ENCODE measurements around the gene SCAMP1.

The SCAMP1 gene

DNA sequence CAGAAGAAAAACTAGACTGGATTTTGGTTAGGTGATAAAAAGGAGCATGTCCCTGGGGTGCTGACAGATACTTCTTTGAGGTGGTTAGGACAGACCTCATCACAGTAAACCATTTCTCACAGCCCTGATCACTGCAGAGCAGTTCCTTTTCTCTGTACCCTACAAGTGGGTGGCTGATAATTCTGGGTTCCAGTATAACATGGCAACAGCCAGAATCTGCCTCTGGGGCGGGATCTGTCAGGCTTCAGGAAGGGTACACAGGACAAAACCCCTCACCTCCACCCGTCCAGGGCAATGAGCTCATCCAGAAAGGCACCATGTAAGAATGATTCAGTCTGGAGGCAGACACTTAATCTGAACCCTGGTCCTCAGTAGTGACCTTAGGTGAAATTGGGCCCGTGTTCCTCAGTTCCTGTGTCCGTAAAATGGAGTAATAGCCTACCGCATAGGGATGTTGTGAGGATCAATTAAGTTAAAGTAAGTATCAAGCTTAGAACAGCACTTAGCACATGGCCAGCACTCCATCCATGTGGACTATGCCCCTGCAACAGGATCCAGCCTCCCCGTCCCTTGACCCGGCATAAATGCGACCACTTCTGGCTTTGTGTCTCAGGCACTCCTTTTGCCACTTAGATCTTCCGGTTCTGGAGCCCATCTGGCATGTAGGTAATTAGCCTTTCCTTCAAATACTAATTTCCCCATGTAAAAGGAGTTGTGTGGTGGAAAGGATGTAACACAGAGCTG, 159.0 kb downstream of the SCAMP1 start:
- no CpG with 5 or more reads among the region's 9 CpGs for WGBS (ENCODE audit: extremely low coverage, insufficient coverage, insufficient read length)
- H3K27ac ChIP-seq (ENCODE audit: low read depth, low read length), result peak overlapping the region; percentile 54
- no peak overlapping the region for H3K14ac ChIP-seq (ENCODE audit: low read length)
- peak overlapping the region; percentile 31 for H2BK5ac ChIP-seq (ENCODE audit: low read depth, low read length, poor library complexity)
- H3K4me1 ChIP-seq (ENCODE audit: control insufficient read depth in 1 of 2, insufficient read depth in 2 of 2, low read length in 2 of 2), result peaks cover 19 to 23% of the 10 kb centered on the region in 2 experiments
- H3K36me3 ChIP-seq (ENCODE audit: control insufficient read depth in 1 of 2, insufficient read depth in 2 of 2, low read length in 2 of 2), result peaks cover 0 to 2% of the 10 kb centered on the region in 2 experiments
- H2BK120ac ChIP-seq (ENCODE audit: insufficient read depth, low read length, poor library complexity), result peak overlapping the region; percentile 57
- no peak overlapping the region for H3K4me2 ChIP-seq (ENCODE audit: low read length)
- H3K23ac ChIP-seq (ENCODE audit: low read length), result no peak overlapping the region
- H4K91ac ChIP-seq (ENCODE audit: low read depth, low read length), result no peak overlapping the region
- H3K4me3 ChIP-seq (ENCODE audit: low read depth, low read length), result no peak overlapping the region
- no peak overlapping the region for H3K18ac ChIP-seq (ENCODE audit: low read length)
- peak overlapping the region; percentile 85 for H2AK5ac ChIP-seq (ENCODE audit: low read length)
- peaks cover 5% of the 10 kb centered on the region for H3K79me1 ChIP-seq (ENCODE audit: low read length)
- H3K9ac ChIP-seq (ENCODE audit: low read length), result no peak overlapping the region
- H4K12ac ChIP-seq (ENCODE audit: low read depth, low read length), result no peak overlapping the region
- no peak overlapping the region for H2AFZ ChIP-seq (ENCODE audit: insufficient read depth, low read length, poor library complexity)
- no peaks in the 10 kb centered on the region for H3K27me3 ChIP-seq (ENCODE audit: insufficient read depth, low read length)
- no peaks in the 10 kb centered on the region for H3K9me3 ChIP-seq (ENCODE audit: insufficient read depth, low read depth, low read length)
- peak overlapping the region; percentile 77 for H2BK12ac ChIP-seq (ENCODE audit: low read length)
- H3K79me2 ChIP-seq (ENCODE audit: control insufficient read depth, insufficient read depth, low read length, poor library complexity), result peaks cover 2% of the 10 kb centered on the region
- H3K4ac ChIP-seq (ENCODE audit: low read depth, low read length), result no peak overlapping the region
- no peak for DNase-seq
- H4K8ac ChIP-seq (ENCODE audit: low read depth, low read length), result peak overlapping the region; percentile 18

- no peak overlapping the region for H3K23ac ChIP-seq (ENCODE audit: low read length)
- peaks cover 14 to 19% of the 10 kb centered on the region in 2 experiments for H3K4me1 ChIP-seq (ENCODE audit: control insufficient read depth in 1 of 2, insufficient read depth in 2 of 2, low read length in 2 of 2)
- WGBS (ENCODE audit: extremely low coverage, insufficient coverage, insufficient read length), result no CpG with 5 or more reads among the region's 2 CpGs
These were observed 161.0 kb downstream of the SCAMP1 start for GRCh38 chr5:78521455-78521854.

GRCh38 chr5:78522476-78523260, 162.3 kb downstream of the SCAMP1 start:
- Histone ChIP-seq H3K9me3 (ENCODE audit: insufficient read depth, low read depth, low read length) (no peaks in the 10 kb centered on the region), H2BK120ac (ENCODE audit: insufficient read depth, low read length, poor library complexity) (no peak overlapping the region), H3K79me1 (ENCODE audit: low read length) (peaks cover 7% of the 10 kb centered on the region), H4K12ac (ENCODE audit: low read depth, low read length) (no peak overlapping the region), H3K4me3 (ENCODE audit: low read depth, low read length) (no peak overlapping the region), H3K27ac (ENCODE audit: low read depth, low read length) (no peak overlapping the region), H3K4me2 (ENCODE audit: low read length) (no peak overlapping the region), H3K4me1 (ENCODE audit: control insufficient read depth in 1 of 2, insufficient read depth in 2 of 2, low read length in 2 of 2) (peaks cover 14 to 21% of the 10 kb centered on the region in 2 experiments), H3K79me2 (ENCODE audit: control insufficient read depth, insufficient read depth, low read length, poor library complexity) (peaks cover 2% of the 10 kb centered on the region), H3K18ac (ENCODE audit: low read length) (no peak overlapping the region), H3K14ac (ENCODE audit: low read length) (no peak overlapping the region), H3K4ac (ENCODE audit: low read depth, low read length) (no peak overlapping the region), H4K8ac (ENCODE audit: low read depth, low read length) (no peak overlapping the region), H3K36me3 (ENCODE audit: control insufficient read depth in 1 of 2, insufficient read depth in 2 of 2, low read length in 2 of 2) (peaks cover 0 to 2% of the 10 kb centered on the region in 2 experiments), H4K91ac (ENCODE audit: low read depth, low read length) (no peak overlapping the region), H2BK12ac (ENCODE audit: low read length) (no peak overlapping the region), H3K9ac (ENCODE audit: low read length) (no peak overlapping the region), H3K27me3 (ENCODE audit: insufficient read depth, low read length) (no peaks in the 10 kb centered on the region), H3K23ac (ENCODE audit: low read length) (no peak overlapping the region), H2AFZ (ENCODE audit: insufficient read depth, low read length, poor library complexity) (no peak overlapping the region), H2AK5ac (ENCODE audit: low read length) (no peak overlapping the region), H2BK5ac (ENCODE audit: low read depth, low read length, poor library complexity) (no peak overlapping the region)
- DNase-seq, result no peak
- WGBS (ENCODE audit: extremely low coverage, insufficient coverage, insufficient read length), result no CpG with 5 or more reads among the region's 9 CpGs

More at GRCh38 chr5:78521455-78521854, 161.0 kb downstream of the SCAMP1 start:
- H3K4ac ChIP-seq (ENCODE audit: low read depth, low read length), result no peak overlapping the region
- H4K12ac ChIP-seq (ENCODE audit: low read depth, low read length), result no peak overlapping the region
- no peak overlapping the region for H2AFZ ChIP-seq (ENCODE audit: insufficient read depth, low read length, poor library complexity)
- no peaks in the 10 kb centered on the region for H3K27me3 ChIP-seq (ENCODE audit: insufficient read depth, low read length)
- H3K4me2 ChIP-seq (ENCODE audit: low read length), result no peak overlapping the region
- H2BK12ac ChIP-seq (ENCODE audit: low read length), result no peak overlapping the region
- H3K18ac ChIP-seq (ENCODE audit: low read length), result no peak overlapping the region
- no peak for DNase-seq
- H3K14ac ChIP-seq (ENCODE audit: low read length), result no peak overlapping the region
- no peak overlapping the region for H4K91ac ChIP-seq (ENCODE audit: low read depth, low read length)
- H3K4me3 ChIP-seq (ENCODE audit: low read depth, low read length), result no peak overlapping the region
- peaks cover 2% of the 10 kb centered on the region for H3K79me2 ChIP-seq (ENCODE audit: control insufficient read depth, insufficient read depth, low read length, poor library complexity)
- H3K9me3 ChIP-seq (ENCODE audit: insufficient read depth, low read depth, low read length), result no peaks in the 10 kb centered on the region
- no peak overlapping the region for H2AK5ac ChIP-seq (ENCODE audit: low read length)
- H4K8ac ChIP-seq (ENCODE audit: low read depth, low read length), result no peak overlapping the region
- H2BK5ac ChIP-seq (ENCODE audit: low read depth, low read length, poor library complexity), result no peak overlapping the region
- peaks cover 0 to 2% of the 10 kb centered on the region in 2 experiments for H3K36me3 ChIP-seq (ENCODE audit: control insufficient read depth in 1 of 2, insufficient read depth in 2 of 2, low read length in 2 of 2)
- no peak overlapping the region for H2BK120ac ChIP-seq (ENCODE audit: insufficient read depth, low read length, poor library complexity)
- no peak overlapping the region for H3K27ac ChIP-seq (ENCODE audit: low read depth, low read length)
- H3K79me1 ChIP-seq (ENCODE audit: low read length), result peaks cover 7% of the 10 kb centered on the region
- H3K9ac ChIP-seq (ENCODE audit: low read length), result no peak overlapping the region

GRCh38 chr5:78523314-78524193, 163.1 kb downstream of the SCAMP1 start:
- Histone ChIP-seq H3K14ac (ENCODE audit: low read length) (no peak overlapping the region), H3K4ac (ENCODE audit: low read depth, low read length) (no peak overlapping the region), H3K36me3 (ENCODE audit: control insufficient read depth in 1 of 2, insufficient read depth in 2 of 2, low read length in 2 of 2) (peaks cover 0 to 2% of the 10 kb centered on the region in 2 experiments), H3K27me3 (ENCODE audit: insufficient read depth, low read length) (no peaks in the 10 kb centered on the region), H3K4me2 (ENCODE audit: low read length) (no peak overlapping the region), H4K12ac (ENCODE audit: low read depth, low read length) (no peak overlapping the region), H3K79me2 (ENCODE audit: control insufficient read depth, insufficient read depth, low read length, poor library complexity) (peaks cover 2% of the 10 kb centered on the region), H2AK5ac (ENCODE audit: low read length) (no peak overlapping the region), H2BK120ac (ENCODE audit: insufficient read depth, low read length, poor library complexity) (no peak overlapping the region), H3K9ac (ENCODE audit: low read length) (no peak overlapping the region), H3K4me1 (ENCODE audit: control insufficient read depth in 1 of 2, insufficient read depth in 2 of 2, low read length in 2 of 2) (peaks cover 12 to 22% of the 10 kb centered on the region in 2 experiments), H2BK5ac (ENCODE audit: low read depth, low read length, poor library complexity) (no peak overlapping the region), H2AFZ (ENCODE audit: insufficient read depth, low read length, poor library complexity) (no peak overlapping the region), H4K91ac (ENCODE audit: low read depth, low read length) (no peak overlapping the region), H3K18ac (ENCODE audit: low read length) (no peak overlapping the region), H3K9me3 (ENCODE audit: insufficient read depth, low read depth, low read length) (no peaks in the 10 kb centered on the region), H3K27ac (ENCODE audit: low read depth, low read length) (no peak overlapping the region), H3K79me1 (ENCODE audit: low read length) (peaks cover 7% of the 10 kb centered on the region), H3K4me3 (ENCODE audit: low read depth, low read length) (no peak overlapping the region), H2BK12ac (ENCODE audit: low read length) (no peak overlapping the region), H4K8ac (ENCODE audit: low read depth, low read length) (no peak overlapping the region), H3K23ac (ENCODE audit: low read length) (no peak overlapping the region)
- DNase-seq, result no peak
- WGBS (ENCODE audit: extremely low coverage, insufficient coverage, insufficient read length), result no CpG with 5 or more reads among the region's 15 CpGs

All from trophoblast cell (in vitro differentiated cells and primary cell).